Measurements from ENCODE around the gene LRIG1. TPM values are rescaled to one million over a fixed set of nuclear protein-coding genes. Genes with fewer than 3 reads are reported as not detected.

LRIG1 gene, protein sequence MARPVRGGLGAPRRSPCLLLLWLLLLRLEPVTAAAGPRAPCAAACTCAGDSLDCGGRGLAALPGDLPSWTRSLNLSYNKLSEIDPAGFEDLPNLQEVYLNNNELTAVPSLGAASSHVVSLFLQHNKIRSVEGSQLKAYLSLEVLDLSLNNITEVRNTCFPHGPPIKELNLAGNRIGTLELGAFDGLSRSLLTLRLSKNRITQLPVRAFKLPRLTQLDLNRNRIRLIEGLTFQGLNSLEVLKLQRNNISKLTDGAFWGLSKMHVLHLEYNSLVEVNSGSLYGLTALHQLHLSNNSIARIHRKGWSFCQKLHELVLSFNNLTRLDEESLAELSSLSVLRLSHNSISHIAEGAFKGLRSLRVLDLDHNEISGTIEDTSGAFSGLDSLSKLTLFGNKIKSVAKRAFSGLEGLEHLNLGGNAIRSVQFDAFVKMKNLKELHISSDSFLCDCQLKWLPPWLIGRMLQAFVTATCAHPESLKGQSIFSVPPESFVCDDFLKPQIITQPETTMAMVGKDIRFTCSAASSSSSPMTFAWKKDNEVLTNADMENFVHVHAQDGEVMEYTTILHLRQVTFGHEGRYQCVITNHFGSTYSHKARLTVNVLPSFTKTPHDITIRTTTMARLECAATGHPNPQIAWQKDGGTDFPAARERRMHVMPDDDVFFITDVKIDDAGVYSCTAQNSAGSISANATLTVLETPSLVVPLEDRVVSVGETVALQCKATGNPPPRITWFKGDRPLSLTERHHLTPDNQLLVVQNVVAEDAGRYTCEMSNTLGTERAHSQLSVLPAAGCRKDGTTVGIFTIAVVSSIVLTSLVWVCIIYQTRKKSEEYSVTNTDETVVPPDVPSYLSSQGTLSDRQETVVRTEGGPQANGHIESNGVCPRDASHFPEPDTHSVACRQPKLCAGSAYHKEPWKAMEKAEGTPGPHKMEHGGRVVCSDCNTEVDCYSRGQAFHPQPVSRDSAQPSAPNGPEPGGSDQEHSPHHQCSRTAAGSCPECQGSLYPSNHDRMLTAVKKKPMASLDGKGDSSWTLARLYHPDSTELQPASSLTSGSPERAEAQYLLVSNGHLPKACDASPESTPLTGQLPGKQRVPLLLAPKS
- 111 and 126 TPM in 2 replicates for total RNA-seq

- peak; percentile 92 for DNase-seq (ENCODE audit: low read depth, low spot score)
These were observed at the start of gene LRIG1 for GRCh38 chr3:66500576-66501482. Gene LRIG1 (minus strand): TSS chr3:66501022. CDS start chr3:66500407, 615 bp downstream.

DNA sequence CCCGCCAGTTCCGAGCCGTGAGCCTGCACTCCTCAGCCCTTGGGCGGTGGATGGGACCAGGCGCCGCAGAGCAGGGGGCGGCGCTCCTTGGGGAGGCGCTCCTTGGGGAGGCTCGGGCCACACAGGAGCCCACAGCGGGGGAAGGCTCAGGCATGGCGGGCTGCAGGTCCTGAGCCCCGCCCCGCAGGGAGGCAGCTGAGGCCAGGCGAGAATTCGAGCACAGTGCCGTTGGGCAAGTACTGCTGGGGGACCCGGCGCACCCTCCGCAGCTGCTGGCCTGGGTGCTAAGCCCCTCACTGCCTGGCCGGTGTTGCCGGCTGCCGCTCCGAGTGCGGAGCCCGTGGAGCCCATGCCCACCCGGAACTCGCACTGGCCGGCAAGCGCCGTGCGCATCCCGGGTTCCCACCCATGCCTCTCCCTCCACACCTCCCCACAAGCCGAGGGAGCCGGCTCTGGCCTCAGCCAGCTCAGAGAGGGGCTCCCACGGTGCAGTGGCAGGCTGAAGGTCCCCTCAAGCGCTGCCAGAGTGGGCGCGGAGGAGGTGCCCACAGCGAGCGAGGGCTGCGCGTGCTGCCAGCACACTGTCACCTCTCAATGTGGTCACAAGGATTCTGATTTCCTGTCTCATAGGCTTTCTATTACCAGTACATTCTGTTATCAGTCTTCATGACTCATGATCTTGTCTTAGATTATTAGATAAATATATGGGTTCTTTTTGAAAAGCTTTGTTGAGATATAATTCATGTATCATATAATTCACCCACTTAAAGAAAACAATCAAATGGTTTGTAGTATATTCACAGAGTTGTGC lies 44.0 kb upstream of the LRIG1 start:
- no peak for DNase-seq (ENCODE audit: low read depth, low spot score)

DNA sequence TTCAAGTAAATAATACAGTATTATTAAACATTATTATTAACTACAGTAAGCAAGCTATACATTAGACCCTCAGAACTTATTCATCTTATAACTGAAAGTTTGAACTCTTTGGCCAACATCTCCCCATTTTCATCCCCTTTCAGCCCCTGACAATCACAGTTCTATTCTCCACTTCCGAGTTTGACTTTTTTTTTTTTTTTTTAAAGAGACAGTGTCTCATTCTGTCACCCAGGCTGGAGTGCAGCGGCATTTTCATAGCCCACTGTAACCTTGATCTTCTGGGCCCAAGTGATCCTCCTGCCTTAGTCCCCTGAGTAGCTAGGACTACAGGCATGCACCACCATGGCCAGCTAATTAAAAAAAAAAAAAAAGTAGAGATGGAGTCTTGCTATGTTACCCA lies 41.3 kb upstream of the LRIG1 start:
- DNase-seq (ENCODE audit: low read depth, low spot score): no peak

DNA sequence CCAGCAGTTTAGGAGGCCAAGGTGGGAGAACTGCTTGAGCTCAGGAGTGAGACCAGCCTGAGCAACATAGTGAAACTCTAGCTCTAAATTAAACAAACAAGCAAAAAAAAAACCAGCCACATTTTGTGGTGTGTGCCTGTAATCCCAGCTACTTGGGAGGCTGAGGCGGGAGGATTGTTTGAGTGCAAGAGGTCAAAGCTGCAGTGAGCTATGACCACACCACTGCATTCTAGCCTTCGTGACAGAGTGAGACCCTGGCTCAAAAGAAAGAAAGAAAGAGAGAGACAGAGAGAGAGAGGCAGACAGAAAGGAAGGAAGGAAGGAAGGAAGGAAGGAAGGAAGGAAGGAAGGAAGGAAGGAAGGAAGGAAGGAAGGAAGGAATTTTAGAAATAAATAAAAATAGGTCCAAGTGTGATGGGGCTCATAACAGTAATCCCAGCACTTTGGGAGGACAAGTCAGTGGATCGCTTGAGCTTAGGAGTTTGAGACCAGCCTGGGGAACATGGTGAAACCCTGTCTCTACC lies 38.7 kb upstream of the LRIG1 start:
- no peak for DNase-seq (ENCODE audit: low read depth, low spot score)

DNA sequence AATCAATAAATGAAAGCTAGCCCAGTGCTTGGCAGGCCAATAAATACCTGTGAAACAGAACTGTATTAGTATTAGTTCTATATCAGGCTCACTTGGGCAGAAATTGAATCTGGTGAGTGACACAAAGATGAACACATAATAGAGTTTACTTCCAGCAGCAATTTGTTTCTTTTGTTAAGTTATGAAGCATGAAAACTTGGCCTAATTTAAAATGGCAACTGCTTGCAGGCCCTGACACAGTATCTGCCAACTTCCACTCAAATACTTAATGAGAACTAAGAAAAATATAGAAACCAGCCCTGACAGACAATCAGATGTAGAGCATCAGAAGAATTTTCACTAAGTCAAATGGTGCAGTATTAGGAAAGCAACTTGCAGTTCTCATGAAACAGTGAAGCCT lies 37.6 kb upstream of the LRIG1 start:
- no peak for DNase-seq (ENCODE audit: low read depth, low spot score)

DNA sequence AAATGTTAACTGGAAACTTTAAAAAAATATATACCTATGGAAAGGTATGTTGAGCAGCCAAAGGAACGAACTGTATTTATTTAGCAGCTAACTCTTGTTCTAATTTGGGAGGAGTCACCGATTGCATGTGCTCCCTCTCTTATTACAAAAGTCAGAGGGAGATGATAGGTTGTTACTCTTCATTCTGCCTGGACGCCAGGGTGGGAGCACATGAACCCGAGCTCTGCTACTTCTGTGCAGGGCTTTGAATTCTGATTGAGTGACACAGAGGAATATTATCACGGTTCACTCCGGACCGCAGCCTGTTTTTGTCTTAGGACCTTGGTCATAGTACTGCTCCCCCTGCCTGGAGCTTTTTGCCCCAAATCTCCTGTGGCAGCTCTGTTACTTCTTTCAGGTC lies 36.9 kb upstream of the LRIG1 start:
- no peak for DNase-seq (ENCODE audit: low read depth, low spot score)

GRCh38 chr3:66536791-66537190 lies 36.0 kb upstream of the LRIG1 start:
- no peak for DNase-seq (ENCODE audit: low read depth, low spot score)

GRCh38 chr3:66534304-66534845 lies 33.6 kb upstream of the LRIG1 start:
- no peak for DNase-seq (ENCODE audit: low read depth, low spot score)

DNA sequence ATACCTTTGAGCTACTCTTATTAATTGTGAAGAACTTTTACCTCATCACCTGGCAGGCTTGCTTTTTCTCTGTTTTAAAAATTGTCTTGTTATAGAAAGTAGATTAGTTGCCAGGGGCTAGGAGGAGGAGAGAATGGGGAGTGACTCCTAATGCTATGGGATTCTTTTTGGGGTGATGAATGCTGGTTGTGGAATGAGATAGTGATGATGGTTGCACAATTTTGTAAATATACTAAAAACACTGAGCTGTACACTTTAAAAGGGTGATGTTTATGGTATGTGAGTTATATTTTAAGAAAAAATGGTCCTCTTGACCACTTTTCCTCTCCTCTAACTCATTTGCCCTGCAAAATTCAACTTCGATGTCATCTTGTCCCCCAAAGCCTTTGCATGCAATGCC lies 31.8 kb upstream of the LRIG1 start:
- DNase-seq (ENCODE audit: low read depth, low spot score): no peak

GRCh38 chr3:66532160-66532587 lies 31.4 kb upstream of the LRIG1 start:
- no peak for DNase-seq (ENCODE audit: low read depth, low spot score)

GRCh38 chr3:66531256-66531655 lies 30.4 kb upstream of the LRIG1 start:
- no peak for DNase-seq (ENCODE audit: low read depth, low spot score)

DNA sequence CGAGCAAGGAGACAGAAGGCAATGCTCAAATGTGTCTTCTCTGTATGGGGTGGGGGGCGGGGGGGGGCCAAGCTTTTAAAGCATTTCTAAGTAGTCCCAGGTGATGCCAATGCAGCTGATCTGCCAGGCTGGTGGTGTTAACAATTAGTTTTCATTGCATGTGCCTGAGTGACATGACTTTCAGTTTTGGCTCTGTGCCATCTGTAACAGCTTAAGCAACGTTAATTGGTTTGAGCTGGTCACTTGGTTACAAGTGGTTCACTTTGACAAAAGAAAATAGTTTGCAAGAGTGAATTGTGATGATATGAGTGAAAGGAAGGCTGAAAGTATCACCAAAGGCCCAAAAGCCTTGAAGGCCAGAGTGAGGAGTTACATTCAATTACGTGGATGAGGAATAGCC lies 26.4 kb upstream of the LRIG1 start:
- DNase-seq (ENCODE audit: low read depth, low spot score): no peak

GRCh38 chr3:66525771-66526170 lies 24.9 kb upstream of the LRIG1 start:
- DNase-seq (ENCODE audit: low read depth, low spot score): no peak

DNA sequence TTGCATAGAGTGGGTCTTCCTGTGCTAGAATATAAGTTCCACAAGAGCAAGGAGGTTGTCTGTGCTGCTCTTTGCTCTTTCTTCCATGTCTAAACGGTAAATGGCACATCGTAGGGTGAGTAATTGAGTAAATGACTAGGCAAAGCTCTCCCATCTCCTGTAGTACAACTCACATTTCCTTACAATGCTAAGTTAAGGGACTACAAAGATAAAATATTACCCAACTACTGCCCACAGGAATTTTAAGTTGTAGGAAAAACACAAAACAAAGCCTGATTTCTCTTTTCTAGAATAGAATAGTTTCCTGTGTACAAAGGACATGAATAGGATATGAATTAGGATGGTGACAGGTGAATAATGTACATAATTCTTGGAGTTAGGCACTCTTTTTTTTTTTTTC lies 19.9 kb upstream of the LRIG1 start:
- no peak for DNase-seq (ENCODE audit: low read depth, low spot score)

DNA sequence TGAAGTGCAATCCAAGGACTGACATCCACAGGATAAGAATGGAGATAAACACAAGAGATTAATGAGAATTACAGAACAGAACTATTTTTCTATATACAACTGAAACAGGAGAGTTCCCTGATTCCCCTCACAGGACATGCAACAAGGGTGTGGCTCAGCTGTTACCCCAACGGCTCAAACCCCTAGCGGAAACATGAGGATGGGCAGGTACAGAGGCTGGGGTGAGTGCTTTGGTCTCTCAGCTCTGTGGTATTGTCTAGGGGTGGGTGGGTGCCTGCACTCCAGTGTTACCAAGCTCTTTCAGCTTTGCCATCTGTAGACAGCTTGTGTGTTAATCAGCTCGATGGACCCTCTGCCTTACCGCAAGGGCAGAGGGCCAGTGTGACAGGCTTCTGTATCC lies 17.8 kb upstream of the LRIG1 start:
- no peak for DNase-seq (ENCODE audit: low read depth, low spot score)

- no peak for DNase-seq (ENCODE audit: low read depth, low spot score)
These were observed 17.3 kb upstream of the LRIG1 start for GRCh38 chr3:66518126-66518525.

DNA sequence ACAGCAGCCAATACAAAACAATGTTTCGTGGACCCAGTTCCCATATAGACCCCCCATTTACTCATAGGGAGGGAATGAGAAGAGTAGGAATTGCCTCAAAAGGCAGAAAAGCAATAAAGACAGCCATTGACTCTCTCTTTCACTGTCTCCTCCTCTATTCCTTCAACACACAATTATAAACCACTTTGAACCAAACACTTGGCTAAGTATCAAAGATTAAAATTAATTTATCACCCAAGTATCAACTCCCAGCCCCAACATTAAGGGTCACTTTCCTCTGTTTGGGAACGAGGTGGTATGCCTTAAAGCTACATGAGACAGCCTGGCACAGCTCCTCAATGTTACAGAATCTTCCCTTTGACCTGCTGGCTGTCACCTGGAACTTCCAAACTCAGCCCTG lies 16.4 kb upstream of the LRIG1 start:
- no peak for DNase-seq (ENCODE audit: low read depth, low spot score)

DNA sequence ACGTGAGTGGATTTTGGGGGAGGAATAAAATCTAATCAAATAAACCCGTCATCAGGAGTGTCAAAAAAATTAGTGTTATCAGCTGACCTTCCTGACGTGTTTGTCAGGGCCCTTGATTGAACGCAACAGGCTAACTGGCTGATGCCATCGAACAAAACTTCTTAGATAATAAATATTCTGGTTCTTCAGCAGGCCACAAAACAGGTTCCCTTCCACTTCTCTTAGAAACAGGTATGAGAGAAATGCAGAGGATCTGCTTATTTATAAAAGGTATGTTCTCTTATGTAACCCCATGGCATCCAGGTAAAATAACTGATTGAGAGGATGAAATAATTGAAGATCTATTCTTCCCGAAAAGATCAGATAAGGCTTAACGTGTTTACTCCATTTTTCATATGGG lies 7.6 kb upstream of the LRIG1 start:
- no peak for DNase-seq (ENCODE audit: low read depth, low spot score)

GRCh38 chr3:66507423-66508260 lies 6.8 kb upstream of the LRIG1 start:
- DNase-seq (ENCODE audit: low read depth, low spot score): no peak

Data from pulmonary artery endothelial cell (primary cell).